Measurements from ENCODE around the gene PRR3. TPM values are rescaled to one million over a fixed set of nuclear protein-coding genes. Genes with fewer than 3 reads are reported as not detected.

The PRR3 gene
- total RNA-seq, 1 donor from 2014 or later, result 7.5 TPM

- TF ChIP-seq CTCF (IDR thresholded peaks at IDR 0.05), result no peak
- Histone ChIP-seq H3K27me3 (ENCODE audit: low read depth) (no peaks in the 10 kb centered on the region), H3K27ac (no peak overlapping the region), H3K36me3 (peaks cover 28% of the 10 kb centered on the region), H3K4me1 (no peaks in the 10 kb centered on the region), H3K4me3 (no peak overlapping the region), H3K9me3 (no peaks in the 10 kb centered on the region)
- ATAC-seq, result no peak
- intact Hi-C loops (cut with DNase I), result no loop called here
- no peak for DNase-seq
These were observed 7.0 kb downstream of the PRR3 start for GRCh38 chr6:30564114-30564513.

- no peak for TF ChIP-seq CTCF (IDR thresholded peaks at IDR 0.05)
- peaks cover 28% of the 10 kb centered on the region for H3K36me3 ChIP-seq
- no peak overlapping the region for H3K27ac ChIP-seq
- H3K9me3 ChIP-seq, result no peaks in the 10 kb centered on the region
- ATAC-seq (no peak), DNase-seq (no peak)
- H3K4me3 ChIP-seq, result no peak overlapping the region
- no peaks in the 10 kb centered on the region for H3K27me3 ChIP-seq (ENCODE audit: low read depth)
- peaks cover 12% of the 10 kb centered on the region for H3K4me1 ChIP-seq
- intact Hi-C loops (cut with DNase I), result no loop called here
These were observed 8.7 kb downstream of the PRR3 start for GRCh38 chr6:30565772-30566171.

DNA sequence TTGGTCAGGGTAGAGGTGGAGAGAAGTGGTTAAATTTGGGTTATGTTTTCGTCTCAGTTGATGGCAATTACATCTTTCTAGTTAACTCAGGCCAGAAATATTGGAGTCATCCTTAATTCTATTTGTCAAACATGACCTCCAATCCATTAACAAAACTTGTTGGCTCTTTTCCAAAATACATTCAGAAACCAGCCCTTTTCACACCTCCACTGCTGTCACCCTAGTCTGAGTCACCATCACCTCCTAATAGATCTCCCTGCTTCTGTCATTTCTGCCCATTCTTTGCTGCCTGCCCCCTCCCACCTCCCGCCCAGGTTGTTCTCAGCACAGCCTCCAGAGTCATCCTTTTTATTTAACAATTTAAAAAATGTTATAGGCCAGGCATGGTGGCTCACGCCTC, 11.2 kb downstream of the PRR3 start:
- Histone ChIP-seq H3K36me3 (peaks cover 7% of the 10 kb centered on the region), H3K4me1 (peaks cover 29% of the 10 kb centered on the region), H3K27me3 (ENCODE audit: low read depth) (no peaks in the 10 kb centered on the region), H3K4me3 (no peak overlapping the region), H3K9me3 (no peaks in the 10 kb centered on the region), H3K27ac (no peak overlapping the region)
- TF ChIP-seq CTCF (IDR thresholded peaks at IDR 0.05), result no peak
- no peak for DNase-seq
- ATAC-seq, result no peak
- intact Hi-C loops (cut with DNase I), result no loop called here

GRCh38 chr6:30570263-30570662, 13.2 kb downstream of the PRR3 start:
- intact Hi-C loops (cut with DNase I), result no loop called here
- H3K27me3 ChIP-seq (ENCODE audit: low read depth), result no peaks in the 10 kb centered on the region
- H3K4me1 ChIP-seq, result peaks cover 41% of the 10 kb centered on the region
- H3K36me3 ChIP-seq, result no peaks in the 10 kb centered on the region
- no peak for DNase-seq
- H3K27ac ChIP-seq, result peak overlapping the region; percentile 90
- H3K4me3 ChIP-seq, result peak overlapping the region; percentile 95
- H3K9me3 ChIP-seq, result no peaks in the 10 kb centered on the region
- no peak for ATAC-seq
- TF ChIP-seq CTCF (IDR thresholded peaks at IDR 0.05), result no peak

DNA sequence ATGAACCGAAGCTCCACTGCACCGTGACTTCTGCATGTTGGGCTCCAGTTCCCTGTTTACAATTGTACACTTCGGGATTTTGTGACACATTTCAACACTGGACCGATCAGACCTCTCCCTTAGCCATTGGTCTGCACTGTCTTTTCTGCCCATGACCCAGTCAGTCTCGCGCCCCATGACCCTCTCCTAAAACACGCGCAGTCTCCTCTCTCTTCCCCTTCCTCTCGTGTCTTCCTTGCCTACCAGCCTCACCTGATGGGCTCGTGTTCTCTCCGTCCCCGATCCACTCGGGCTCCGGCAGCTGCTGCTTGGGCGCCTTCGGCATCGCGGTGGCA, 13.6 kb downstream of the PRR3 start:
- Histone ChIP-seq H3K36me3 (no peaks in the 10 kb centered on the region), H3K27ac (peak overlapping the region; percentile 90), H3K27me3 (ENCODE audit: low read depth) (no peaks in the 10 kb centered on the region), H3K4me1 (peaks cover 41% of the 10 kb centered on the region), H3K9me3 (no peaks in the 10 kb centered on the region), H3K4me3 (peak overlapping the region; percentile 95)
- intact Hi-C loops (cut with DNase I), result no loop called here
- DNase-seq (no peak), ATAC-seq (peak; percentile 44 to 45)
- no peak for TF ChIP-seq CTCF (IDR thresholded peaks at IDR 0.05)

Measured in lower lobe of right lung (tissue), 2 donors.